Vagina (tissue), 2 donors: Measurements from ENCODE around the gene KRTAP12-1.
"Not testable (repeated sequence)": the region's sequence is repeated elsewhere in the genome, so short reads cannot be mapped to it uniquely, and the experiment has no call there.

Experiments
- POLR2A ChIP-seq, 2 donors: fragments of 450-650 bp; IDR thresholded peaks; one replicate each; pipeline ENCODE4 v1.6.1; 2017; ENCODE audit warnings: antibody characterized with exemption in 2 of 2, mild to moderate bottlenecking in 2 of 2, moderate library complexity in 2 of 2
- POLR2AphosphoS5 ChIP-seq, 2 donors: sonication (generic); formaldehyde crosslinking; IDR thresholded peaks; one replicate each; pipeline ENCODE4 v1.9.0; 2017; ENCODE audit warnings: antibody characterized with exemption in 2 of 2, mild to moderate bottlenecking in 2 of 2, low read depth in 1 of 2; ENCODE audit not compliant: insufficient read depth in 1 of 2
- TF ChIP-seq, protein P1 (sequence below), 3 experiments: fragments of 450-650 bp in 2 of 3; fragments of 200-600 bp in 1 of 3; sonication (generic) in 1 of 3; IDR thresholded peaks; one replicate each; pipeline ENCODE4 v1.5.1; 2017 to 2019; ENCODE audit warnings: antibody characterized with exemption in 3 of 3, mild to moderate bottlenecking in 2 of 3, moderate library complexity in 2 of 3

DNA sequence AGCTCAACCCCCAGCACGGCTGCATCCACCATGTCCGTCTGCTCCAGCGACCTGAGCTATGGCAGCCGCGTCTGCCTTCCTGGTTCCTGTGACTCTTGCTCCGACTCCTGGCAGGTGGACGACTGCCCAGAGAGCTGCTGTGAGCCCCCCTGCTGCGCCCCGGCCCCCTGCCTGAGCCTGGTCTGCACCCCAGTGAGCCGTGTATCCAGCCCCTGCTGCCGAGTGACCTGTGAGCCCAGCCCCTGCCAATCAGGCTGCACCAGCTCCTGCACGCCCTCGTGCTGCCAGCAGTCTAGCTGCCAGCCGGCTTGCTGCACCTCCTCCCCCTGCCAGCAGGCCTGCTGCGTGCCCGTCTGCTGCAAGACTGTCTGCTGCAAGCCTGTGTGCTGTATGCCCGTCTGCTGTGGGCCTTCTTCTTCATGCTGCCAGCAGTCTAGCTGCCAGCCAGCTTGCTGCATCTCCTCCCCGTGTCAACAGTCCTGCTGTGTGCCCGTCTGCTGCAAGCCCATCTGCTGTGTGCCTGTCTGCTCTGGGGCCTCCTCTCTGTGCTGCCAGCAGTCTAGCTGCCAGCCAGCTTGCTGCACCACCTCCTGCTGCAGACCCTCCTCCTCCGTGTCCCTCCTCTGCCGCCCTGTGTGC is 15.3 kb upstream of the KRTAP12-1 start, which contains the start of gene KRTAP10-12:
- TF ChIP-seq, protein P1, sequence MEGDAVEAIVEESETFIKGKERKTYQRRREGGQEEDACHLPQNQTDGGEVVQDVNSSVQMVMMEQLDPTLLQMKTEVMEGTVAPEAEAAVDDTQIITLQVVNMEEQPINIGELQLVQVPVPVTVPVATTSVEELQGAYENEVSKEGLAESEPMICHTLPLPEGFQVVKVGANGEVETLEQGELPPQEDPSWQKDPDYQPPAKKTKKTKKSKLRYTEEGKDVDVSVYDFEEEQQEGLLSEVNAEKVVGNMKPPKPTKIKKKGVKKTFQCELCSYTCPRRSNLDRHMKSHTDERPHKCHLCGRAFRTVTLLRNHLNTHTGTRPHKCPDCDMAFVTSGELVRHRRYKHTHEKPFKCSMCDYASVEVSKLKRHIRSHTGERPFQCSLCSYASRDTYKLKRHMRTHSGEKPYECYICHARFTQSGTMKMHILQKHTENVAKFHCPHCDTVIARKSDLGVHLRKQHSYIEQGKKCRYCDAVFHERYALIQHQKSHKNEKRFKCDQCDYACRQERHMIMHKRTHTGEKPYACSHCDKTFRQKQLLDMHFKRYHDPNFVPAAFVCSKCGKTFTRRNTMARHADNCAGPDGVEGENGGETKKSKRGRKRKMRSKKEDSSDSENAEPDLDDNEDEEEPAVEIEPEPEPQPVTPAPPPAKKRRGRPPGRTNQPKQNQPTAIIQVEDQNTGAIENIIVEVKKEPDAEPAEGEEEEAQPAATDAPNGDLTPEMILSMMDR (IDR thresholded peaks at IDR 0.05): not testable (repeated sequence)
- TF ChIP-seq POLR2A (IDR thresholded peaks at IDR 0.05); POLR2AphosphoS5 (IDR thresholded peaks at IDR 0.05; ENCODE audit: insufficient read depth in 1 of 2, low read depth in 1 of 2): not testable (repeated sequence)
